Gastrocnemius medialis (tissue), 4 donors: Measurements from ENCODE around the gene DNAJC2. TPM values are rescaled to one million over a fixed set of nuclear protein-coding genes. Genes with fewer than 3 reads are reported as not detected.

Experiments used
- ATAC-seq, 2 donors: fragments of 150-250 bp; one replicate each; pipeline ENCODE4 v1.9.1; 2016
- DNase-seq, 2 donors: peaks; one replicate each; pipeline ENCODE4 v3.0.0-alpha.2; 2019
- H3K27ac ChIP-seq, 4 donors: fragments of 200-600 bp; sonication (generic); 1 replicate in 1 of 4; 2 replicates in 3 of 4; pipeline ENCODE4 v1.5.1; 2016 to 2018; ENCODE audit warnings: mild to moderate bottlenecking in 2 of 4, moderate library complexity in 1 of 4
- H3K27me3 ChIP-seq, 3 donors: fragments of 200-600 bp; sonication (generic) in 2 of 3; 1 replicate in 1 of 3; 2 replicates in 2 of 3; pipeline versions ENCODE4 v1.5.1 to v1.6.0; 2016 to 2019; ENCODE audit warnings: mild to moderate bottlenecking in 1 of 3, moderate library complexity in 1 of 3
- H3K36me3 ChIP-seq, 2 donors: fragments of 200-600 bp; sonication (generic) in 1 of 2; one replicate each; pipeline ENCODE4 v1.5.1; 2017 to 2018
- H3K4me1 ChIP-seq, 2 donors: fragments of 200-600 bp; sonication (generic) in 1 of 2; one replicate each; pipeline ENCODE4 v1.5.1; 2016 to 2017; ENCODE audit warnings: mild to moderate bottlenecking in 2 of 2
- H3K4me3 ChIP-seq, 4 donors: fragments of 200-600 bp; sonication (generic) in 3 of 4; 1 replicate in 1 of 4; 2 replicates in 3 of 4; pipeline ENCODE4 v1.5.1; 2016 to 2019; ENCODE audit warnings: mild to moderate bottlenecking in 2 of 4
- H3K9me3 ChIP-seq, 3 donors: fragments of 200-600 bp; sonication (generic) in 2 of 3; 1 replicate in 1 of 3; 2 replicates in 2 of 3; pipeline ENCODE4 v1.5.1; 2016 to 2019
- POLR2A ChIP-seq, 2 donors: fragments of 450-650 bp; IDR thresholded peaks; one replicate each; pipeline ENCODE4 v1.6.1; 2017; ENCODE audit warnings: antibody characterized with exemption in 2 of 2, mild to moderate bottlenecking in 2 of 2, moderate library complexity in 2 of 2
- in situ Hi-C, 4 donors: fragments of 200-750 bp; cut with MboI; loops; one replicate each; pipeline versions ENCODE4 v1.15.0 to v1.8.0; 2017; ENCODE audit warnings: low sequenced_read_pairs in 4 of 4
- intact Hi-C: fragments of 100-400 bp; cut with DNase I; formaldehyde crosslinking; loops from one replicate; pipeline ENCODE4 v1.15.1; 2023; ENCODE audit warnings: low total_unique reads
- total RNA-seq, 4 donors: library from RNA; depleted of rRNA; stranded (reverse); fragments of >200 nt; gene quantifications; one replicate each; pipeline versions ENCODE4 v1.1.0 to v1.2.3, GENCODE V29; 2016
- TF ChIP-seq, protein P1 (sequence below), 5 experiments: fragments of 450-650 bp in 3 of 5; fragments of 200-600 bp in 2 of 5; sonication (generic) in 2 of 5; IDR thresholded peaks in 4 of 5; conservative IDR thresholded peaks in 1 of 5; 1 replicate in 4 of 5; 2 replicates in 1 of 5; pipeline ENCODE4 v1.5.1; 2016 to 2019; ENCODE audit warnings: antibody characterized with exemption in 5 of 5, mild to moderate bottlenecking in 3 of 5, moderate library complexity in 3 of 5

The DNAJC2 gene
- total RNA-seq, 4 donors from 2014 or later: 20.9 to 36.8 (median 31.4) TPM

GRCh38 chr7:103336761-103337160, 7.8 kb downstream of the DNAJC2 start:
- Histone ChIP-seq H3K27ac (no peak overlapping the region), H3K27me3 (no peaks in the 10 kb centered on the region), H3K9me3 (no peaks in the 10 kb centered on the region), H3K4me1 (no peaks in the 10 kb centered on the region), H3K36me3 (peaks cover 4 to 53% of the 10 kb centered on the region in 2 donors), H3K4me3 (no peak overlapping the region)
- intact Hi-C loops: no loop called here
- ATAC-seq (no peak), DNase-seq (no peak)
- in situ Hi-C loops: no loop called here
- TF ChIP-seq, protein P1, sequence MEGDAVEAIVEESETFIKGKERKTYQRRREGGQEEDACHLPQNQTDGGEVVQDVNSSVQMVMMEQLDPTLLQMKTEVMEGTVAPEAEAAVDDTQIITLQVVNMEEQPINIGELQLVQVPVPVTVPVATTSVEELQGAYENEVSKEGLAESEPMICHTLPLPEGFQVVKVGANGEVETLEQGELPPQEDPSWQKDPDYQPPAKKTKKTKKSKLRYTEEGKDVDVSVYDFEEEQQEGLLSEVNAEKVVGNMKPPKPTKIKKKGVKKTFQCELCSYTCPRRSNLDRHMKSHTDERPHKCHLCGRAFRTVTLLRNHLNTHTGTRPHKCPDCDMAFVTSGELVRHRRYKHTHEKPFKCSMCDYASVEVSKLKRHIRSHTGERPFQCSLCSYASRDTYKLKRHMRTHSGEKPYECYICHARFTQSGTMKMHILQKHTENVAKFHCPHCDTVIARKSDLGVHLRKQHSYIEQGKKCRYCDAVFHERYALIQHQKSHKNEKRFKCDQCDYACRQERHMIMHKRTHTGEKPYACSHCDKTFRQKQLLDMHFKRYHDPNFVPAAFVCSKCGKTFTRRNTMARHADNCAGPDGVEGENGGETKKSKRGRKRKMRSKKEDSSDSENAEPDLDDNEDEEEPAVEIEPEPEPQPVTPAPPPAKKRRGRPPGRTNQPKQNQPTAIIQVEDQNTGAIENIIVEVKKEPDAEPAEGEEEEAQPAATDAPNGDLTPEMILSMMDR (IDR thresholded peaks at IDR 0.05 in 4 of 5, conservative IDR thresholded peaks at IDR 0.05 in 1 of 5): no peak
- TF ChIP-seq POLR2A (IDR thresholded peaks at IDR 0.05): no peak

DNA sequence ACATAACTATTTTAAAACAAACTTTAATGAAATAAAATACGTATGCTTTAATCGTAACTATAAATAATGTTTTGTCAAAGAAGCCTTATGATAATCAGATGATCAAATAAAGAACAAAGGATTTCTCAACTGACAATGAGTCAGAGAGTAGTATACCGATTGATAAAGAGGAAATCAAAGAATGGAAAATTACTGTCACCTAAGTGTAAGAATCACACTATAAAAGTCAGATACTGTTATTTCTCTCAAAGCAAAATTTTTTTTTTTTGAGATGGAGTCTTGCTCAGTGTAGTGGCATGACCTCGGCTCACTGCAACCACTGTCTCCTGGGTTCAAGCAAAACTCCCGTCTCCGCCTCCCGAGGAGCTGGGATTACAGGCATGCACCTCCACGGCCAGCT, 18.8 kb downstream of the DNAJC2 start:
- Histone ChIP-seq H3K9me3 (no peaks in the 10 kb centered on the region), H3K36me3 (peaks cover 0 to 63% of the 10 kb centered on the region in 2 donors), H3K4me1 (no peaks in the 10 kb centered on the region), H3K27ac (no peak overlapping the region), H3K4me3 (no peak overlapping the region), H3K27me3 (no peaks in the 10 kb centered on the region)
- no peak for DNase-seq
- no peak for ATAC-seq
- intact Hi-C loops (no loop called here), in situ Hi-C loops (no loop called here)
- TF ChIP-seq, protein P1 (IDR thresholded peaks at IDR 0.05 in 4 of 5, conservative IDR thresholded peaks at IDR 0.05 in 1 of 5): no peak
- TF ChIP-seq POLR2A (IDR thresholded peaks at IDR 0.05): no peak

DNA sequence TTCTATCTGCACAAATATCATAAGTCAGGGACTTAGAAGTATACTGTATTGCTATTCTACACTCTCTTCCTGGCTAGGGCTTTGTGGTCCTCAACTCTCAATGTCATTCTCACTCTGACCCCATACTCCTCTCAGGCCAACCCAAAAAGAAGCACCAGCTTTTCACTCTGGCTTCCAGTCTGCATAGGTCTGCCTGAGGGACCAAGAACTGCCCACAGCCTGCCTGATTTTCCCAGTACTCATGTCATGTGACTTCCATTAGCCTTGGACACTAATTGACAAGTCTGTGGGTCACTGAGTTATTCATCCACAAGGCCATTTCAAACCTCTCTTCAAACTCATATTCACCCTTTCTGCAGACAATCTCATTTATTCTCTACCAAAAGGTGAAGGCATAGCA, 27.6 kb downstream of the DNAJC2 start:
- ATAC-seq: no peak
- no peak for DNase-seq
- Histone ChIP-seq H3K9me3 (no peaks in the 10 kb centered on the region), H3K27ac (no peak overlapping the region), H3K4me1 (no peaks in the 10 kb centered on the region), H3K27me3 (no peaks in the 10 kb centered on the region), H3K36me3 (peaks cover 11 to 99% of the 10 kb centered on the region in 2 donors), H3K4me3 (no peak overlapping the region)
- TF ChIP-seq, protein P1 (IDR thresholded peaks at IDR 0.05 in 4 of 5, conservative IDR thresholded peaks at IDR 0.05 in 1 of 5): no peak
- no peak for TF ChIP-seq POLR2A (IDR thresholded peaks at IDR 0.05)
- intact Hi-C loops (no loop called here), in situ Hi-C loops (loop anchor here in 1 of 4 donors (5.0 kb wide), 1 partner anchor 50 kb away; no protein-coding TSS in a partner anchor)

DNA sequence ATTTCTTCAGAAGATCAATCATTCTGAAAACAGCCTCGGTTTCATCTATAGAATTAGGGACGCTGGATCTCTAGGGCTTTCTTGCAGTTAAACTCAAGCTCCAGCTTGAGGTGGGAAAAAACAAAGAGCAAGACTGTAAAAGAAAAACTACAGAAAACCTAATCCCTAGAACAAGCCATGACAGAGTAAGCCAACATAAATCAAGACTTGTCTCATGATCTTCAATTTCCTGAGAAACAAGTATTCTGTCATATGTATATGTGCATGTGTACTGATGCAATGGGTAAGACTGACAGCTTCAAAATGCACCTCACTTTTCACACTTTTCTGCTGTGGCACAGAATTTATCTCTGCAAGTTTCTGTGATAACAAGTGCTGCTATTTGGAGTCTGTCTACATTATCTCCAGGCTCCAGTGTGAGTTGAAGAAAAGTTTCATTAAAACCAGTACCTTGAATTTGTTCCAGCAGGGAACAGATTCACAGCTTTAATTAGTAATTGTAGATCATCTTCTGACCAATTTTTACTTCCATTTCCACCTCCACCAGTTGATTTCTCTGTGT, 28.1 kb downstream of the DNAJC2 start:
- Histone ChIP-seq H3K9me3 (no peaks in the 10 kb centered on the region), H3K27me3 (no peaks in the 10 kb centered on the region), H3K4me3 (no peak overlapping the region), H3K4me1 (no peaks in the 10 kb centered on the region), H3K27ac (no peak overlapping the region), H3K36me3 (peaks cover 14 to 99% of the 10 kb centered on the region in 2 donors)
- in situ Hi-C loops (loop anchor here in 1 of 4 donors (5.0 kb wide), 1 partner anchor 51 kb away; no protein-coding TSS in a partner anchor), intact Hi-C loops (no loop called here)
- DNase-seq (no peak), ATAC-seq (no peak)
- TF ChIP-seq, protein P1 (IDR thresholded peaks at IDR 0.05 in 4 of 5, conservative IDR thresholded peaks at IDR 0.05 in 1 of 5): no peak
- no peak for TF ChIP-seq POLR2A (IDR thresholded peaks at IDR 0.05)

GRCh38 chr7:103314852-103315251, 29.7 kb downstream of the DNAJC2 start:
- intact Hi-C loops: no loop called here
- DNase-seq: no peak
- no peak overlapping the region for H3K27ac ChIP-seq
- no peak overlapping the region for H3K4me3 ChIP-seq
- no peaks in the 10 kb centered on the region for H3K4me1 ChIP-seq
- H3K27me3 ChIP-seq: no peaks in the 10 kb centered on the region
- no peak for ATAC-seq
- TF ChIP-seq POLR2A (IDR thresholded peaks at IDR 0.05): no peak
- TF ChIP-seq, protein P1 (IDR thresholded peaks at IDR 0.05 in 4 of 5, conservative IDR thresholded peaks at IDR 0.05 in 1 of 5): no peak
- in situ Hi-C loops: loop anchor here in 1 of 4 donors (5.0 kb wide), 1 partner anchor 52 kb away; no protein-coding TSS in a partner anchor
- peaks cover 13 to 100% of the 10 kb centered on the region in 2 donors for H3K36me3 ChIP-seq
- no peaks in the 10 kb centered on the region for H3K9me3 ChIP-seq
